Transverse colon (tissue), 4 donors: Measurements from ENCODE around the gene ERC2. TPM values are rescaled to one million over a fixed set of nuclear protein-coding genes. Genes with fewer than 3 reads are reported as not detected.

Experiments used
- DNase-seq: peaks from one replicate; pipeline ENCODE4 v3.0.0-alpha.2; 2019
- H3K27ac ChIP-seq, 4 donors: fragments of 200-600 bp; sonication (generic); 2 replicates each; pipeline ENCODE4 v1.5.1; 2016 to 2018; ENCODE audit warnings: inconsistent platforms in 4 of 4
- H3K27me3 ChIP-seq: fragments of 200-600 bp; sonication (generic); 2 replicates; pipeline ENCODE4 v1.5.1; 2017; ENCODE audit warnings: inconsistent platforms
- H3K36me3 ChIP-seq, 4 donors: fragments of 200-600 bp; sonication (generic); 2 replicates each; pipeline ENCODE4 v1.5.1; 2017 to 2019; ENCODE audit warnings: inconsistent platforms in 4 of 4
- H3K4me1 ChIP-seq, 4 donors: fragments of 200-600 bp; sonication (generic); 2 replicates each; pipeline ENCODE4 v1.5.1; 2017 to 2020; ENCODE audit warnings: inconsistent platforms in 4 of 4
- H3K4me3 ChIP-seq, 4 donors: fragments of 200-600 bp; sonication (generic); 1 replicate in 1 of 4; 2 replicates in 3 of 4; pipeline versions ENCODE4 v1.5.1 to v1.6.1; 2017 to 2019; ENCODE audit warnings: inconsistent platforms in 4 of 4
- H3K9me3 ChIP-seq, 2 donors: fragments of 200-600 bp; sonication (generic); 2 replicates each; pipeline ENCODE4 v1.5.1; 2017 to 2019; ENCODE audit warnings: inconsistent platforms in 2 of 2
- CTCF ChIP-seq, 5 experiments: fragments of 200-600 bp in 3 of 5; fragments of 450-650 bp in 2 of 5; sonication (generic) in 3 of 5; IDR thresholded peaks; 1 replicate in 2 of 5; 2 replicates in 3 of 5; pipeline ENCODE4 v1.5.1; 2016 to 2017; ENCODE audit warnings: antibody characterized with exemption in 5 of 5, inconsistent platforms in 3 of 5, mild to moderate bottlenecking in 2 of 5, moderate library complexity in 1 of 5
- EP300 ChIP-seq: sonication (generic); formaldehyde crosslinking; IDR thresholded peaks from one replicate; pipeline ENCODE4 v1.6.1; 2017; ENCODE audit warnings: antibody characterized with exemption, low read depth
- POLR2A ChIP-seq: fragments of 450-650 bp; IDR thresholded peaks from one replicate; pipeline ENCODE4 v1.6.1; 2016; ENCODE audit warnings: antibody characterized with exemption, mild to moderate bottlenecking, moderate library complexity
- POLR2AphosphoS5 ChIP-seq, 3 donors: sonication (generic); formaldehyde crosslinking; IDR thresholded peaks; one replicate each; pipeline ENCODE4 v1.6.1; 2016; ENCODE audit warnings: antibody characterized with exemption in 3 of 3
- WGBS, 2 donors: methylation state at CpG; one replicate each; pipeline ENCODE4 v1.1.5; 2018; ENCODE audit warnings: low coverage in 1 of 2; 5-methylcytosine and 5-hydroxymethylcytosine counted together
- in situ Hi-C, 4 donors: fragments of 200-750 bp; cut with MboI; loops; one replicate each; pipeline versions ENCODE4 v1.15.0 to v1.15.1; 2017; ENCODE audit warnings: low sequenced_read_pairs in 3 of 4, low pct_ligation_motif_present in 1 of 4, low pct_unique_long_range_greater_than_20kb in 1 of 4
- intact Hi-C: fragments of 100-400 bp; cut with DNase I; formaldehyde crosslinking; loops from one replicate; pipeline ENCODE4 v1.15.1; 2023; ENCODE audit warnings: low total_unique reads
- total RNA-seq, 4 donors: library from RNA; depleted of rRNA; stranded (reverse); fragments of >200 nt; gene quantifications; one replicate each; pipeline ENCODE4 v1.1.0, GENCODE V29; 2016

The ERC2 gene
- total RNA-seq, 4 donors from 2014 or later: 0.41 to 1.3 TPM; not detected in 2

- no peak for DNase-seq
- no peaks in the 10 kb centered on the region for H3K4me1 ChIP-seq
- TF ChIP-seq EP300 (no peak), CTCF (IDR thresholded peaks at IDR 0.05) (peak; percentile 20 to 30 (median 24))
- no peaks in the 10 kb centered on the region for H3K36me3 ChIP-seq
- H3K4me3 ChIP-seq: no peak overlapping the region
- H3K27me3 ChIP-seq: no peaks in the 10 kb centered on the region
- no peak overlapping the region for H3K27ac ChIP-seq
- 40 to 43% methylated on average over 1 to 4 of the region's 4 CpGs for WGBS, 2 donors
- no peaks in the 10 kb centered on the region for H3K9me3 ChIP-seq
- in situ Hi-C loops (loop anchor here in 1 of 4 donors (25.0 kb wide), 1 partner anchor 410 kb away; the partner anchor contains the start of gene WNT5A), intact Hi-C loops (loop anchor here (10.0 kb wide), 1 partner anchor 423 kb away; no protein-coding TSS in a partner anchor)
Measured at GRCh38 chr3:55897573-55898224, 570.6 kb downstream of the ERC2 start.

GRCh38 chr3:55895897-55896566 is 572.2 kb downstream of the ERC2 start:
- no peak for DNase-seq
- Histone ChIP-seq H3K4me3 (no peak overlapping the region), H3K4me1 (no peaks in the 10 kb centered on the region), H3K36me3 (no peaks in the 10 kb centered on the region), H3K27me3 (no peaks in the 10 kb centered on the region), H3K9me3 (no peaks in the 10 kb centered on the region), H3K27ac (no peak overlapping the region)
- WGBS, 2 donors: 40 to 84% methylated on average over 1 to 5 of the region's 5 CpGs
- TF ChIP-seq POLR2AphosphoS5 (IDR thresholded peaks at IDR 0.05): no peak
- no peak for TF ChIP-seq CTCF (IDR thresholded peaks at IDR 0.05)
- intact Hi-C loops (loop anchor here (10.0 kb wide), 1 partner anchor 421 kb away; no protein-coding TSS in a partner anchor), in situ Hi-C loops (loop anchor here in 1 of 4 donors (25.0 kb wide), 1 partner anchor 409 kb away; the partner anchor contains the start of gene WNT5A)

GRCh38 chr3:55894605-55895004 is 573.7 kb downstream of the ERC2 start:
- 80 to 94% methylated on average over 2 of the region's 2 CpGs for WGBS, 2 donors
- in situ Hi-C loops: loop anchor here in 1 of 4 donors (25.0 kb wide), 1 partner anchor 407 kb away; the partner anchor contains the start of gene WNT5A

More at GRCh38 chr3:55894605-55895004, 573.7 kb downstream of the ERC2 start:
- Histone ChIP-seq H3K4me1 (no peaks in the 10 kb centered on the region), H3K27me3 (no peaks in the 10 kb centered on the region), H3K9me3 (no peaks in the 10 kb centered on the region), H3K36me3 (no peaks in the 10 kb centered on the region), H3K27ac (no peak overlapping the region), H3K4me3 (no peak overlapping the region)
- intact Hi-C loops: loop anchor here (10.0 kb wide), 1 partner anchor 420 kb away; no protein-coding TSS in a partner anchor
- no peak for TF ChIP-seq POLR2AphosphoS5 (IDR thresholded peaks at IDR 0.05)
- no peak for TF ChIP-seq POLR2A
- TF ChIP-seq CTCF (IDR thresholded peaks at IDR 0.05): no peak
- TF ChIP-seq EP300: no peak
- no peak for DNase-seq
